ENCODE data around the gene MALT1.
A peak's percentile ranks its signal among the peaks of the same experiment; 100 is the strongest.

Gene MALT1

GRCh38 chr18:58745914-58746313 is 74.6 kb downstream of the MALT1 start:
- Histone ChIP-seq H4K91ac (ENCODE audit: low read depth, low read length) (no peak overlapping the region), H2BK5ac (ENCODE audit: low read depth, low read length, poor library complexity) (no peak overlapping the region), H2BK120ac (ENCODE audit: insufficient read depth, low read length, poor library complexity) (no peak overlapping the region), H3K9ac (ENCODE audit: low read length) (no peak overlapping the region), H3K23ac (ENCODE audit: low read length) (no peak overlapping the region), H3K79me2 (ENCODE audit: control insufficient read depth, insufficient read depth, low read length, poor library complexity) (no peaks in the 10 kb centered on the region), H3K4me3 (ENCODE audit: low read depth, low read length) (no peak overlapping the region), H3K36me3 (ENCODE audit: control insufficient read depth in 1 of 2, insufficient read depth in 2 of 2, low read length in 2 of 2) (peaks cover 17 to 25% of the 10 kb centered on the region in 2 experiments), H4K12ac (ENCODE audit: low read depth, low read length) (no peak overlapping the region), H4K8ac (ENCODE audit: low read depth, low read length) (no peak overlapping the region), H3K4me2 (ENCODE audit: low read length) (no peak overlapping the region), H2AK5ac (ENCODE audit: low read length) (no peak overlapping the region), H3K27me3 (ENCODE audit: insufficient read depth, low read length) (no peaks in the 10 kb centered on the region), H3K27ac (ENCODE audit: low read depth, low read length) (no peak overlapping the region), H2AFZ (ENCODE audit: insufficient read depth, low read length, poor library complexity) (no peak overlapping the region), H3K14ac (ENCODE audit: low read length) (no peak overlapping the region), H2BK12ac (ENCODE audit: low read length) (no peak overlapping the region), H3K79me1 (ENCODE audit: low read length) (no peaks in the 10 kb centered on the region), H3K9me3 (ENCODE audit: insufficient read depth, low read depth, low read length) (peaks cover 2% of the 10 kb centered on the region), H3K4me1 (ENCODE audit: control insufficient read depth in 1 of 2, insufficient read depth in 2 of 2, low read length in 2 of 2) (no peaks in the 10 kb centered on the region), H3K4ac (ENCODE audit: low read depth, low read length) (no peak overlapping the region), H3K18ac (ENCODE audit: low read length) (no peak overlapping the region)
- no peak for DNase-seq
- no CpG with 5 or more reads among the region's 2 CpGs for WGBS (ENCODE audit: extremely low coverage, insufficient coverage, insufficient read length)

DNA sequence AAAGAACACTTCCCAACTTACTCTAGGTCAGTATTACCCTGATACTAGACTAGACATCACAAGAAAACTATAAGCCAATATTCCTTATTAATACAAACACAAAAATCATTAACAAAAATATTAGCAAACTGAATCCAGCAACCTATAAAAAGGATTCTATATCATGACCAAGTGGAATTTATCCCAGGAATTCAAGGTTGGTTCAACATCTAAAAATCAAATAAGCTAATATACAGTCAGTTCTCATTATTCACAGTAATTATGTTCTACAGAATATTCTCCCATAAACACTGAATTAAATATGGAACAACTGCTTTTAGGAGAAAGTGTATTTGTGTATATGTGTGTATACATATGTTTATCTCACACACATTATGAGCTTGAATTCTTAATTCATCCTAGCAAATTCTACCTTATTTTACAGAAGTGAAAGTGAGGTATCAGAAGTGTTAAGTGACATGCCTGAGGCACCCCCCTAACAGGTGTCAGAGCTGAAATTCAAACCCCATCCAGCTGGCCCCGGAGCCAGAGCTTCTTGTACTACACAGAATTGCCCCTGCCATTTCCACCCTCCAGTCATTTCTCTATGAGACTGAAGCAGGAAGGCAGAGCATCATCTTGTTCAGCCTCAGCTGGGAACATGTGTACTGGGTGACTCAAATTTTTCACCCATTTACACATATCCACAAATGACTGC is 77.8 kb downstream of the MALT1 start:
- no peak overlapping the region for H2AFZ ChIP-seq (ENCODE audit: insufficient read depth, low read length, poor library complexity)
- H3K23ac ChIP-seq (ENCODE audit: low read length), result no peak overlapping the region
- no peak overlapping the region for H3K9ac ChIP-seq (ENCODE audit: low read length)
- no CpG with 5 or more reads among the region's 1 CpG for WGBS (ENCODE audit: extremely low coverage, insufficient coverage, insufficient read length)
- H3K36me3 ChIP-seq (ENCODE audit: control insufficient read depth in 1 of 2, insufficient read depth in 2 of 2, low read length in 2 of 2), result peaks cover 14 to 21% of the 10 kb centered on the region in 2 experiments
- no peak overlapping the region for H2BK5ac ChIP-seq (ENCODE audit: low read depth, low read length, poor library complexity)
- H4K91ac ChIP-seq (ENCODE audit: low read depth, low read length), result no peak overlapping the region
- no peak overlapping the region for H2BK12ac ChIP-seq (ENCODE audit: low read length)
- no peak for DNase-seq
- peaks cover 2% of the 10 kb centered on the region for H3K9me3 ChIP-seq (ENCODE audit: insufficient read depth, low read depth, low read length)
- H2AK5ac ChIP-seq (ENCODE audit: low read length), result no peak overlapping the region
- no peak overlapping the region for H4K8ac ChIP-seq (ENCODE audit: low read depth, low read length)
- H3K4ac ChIP-seq (ENCODE audit: low read depth, low read length), result no peak overlapping the region
- no peak overlapping the region for H2BK120ac ChIP-seq (ENCODE audit: insufficient read depth, low read length, poor library complexity)
- H3K4me2 ChIP-seq (ENCODE audit: low read length), result no peak overlapping the region
- H3K14ac ChIP-seq (ENCODE audit: low read length), result no peak overlapping the region
- H3K27me3 ChIP-seq (ENCODE audit: insufficient read depth, low read length), result no peaks in the 10 kb centered on the region
- no peak overlapping the region for H3K27ac ChIP-seq (ENCODE audit: low read depth, low read length)
- H3K4me1 ChIP-seq (ENCODE audit: control insufficient read depth in 1 of 2, insufficient read depth in 2 of 2, low read length in 2 of 2), result no peaks in the 10 kb centered on the region
- H3K18ac ChIP-seq (ENCODE audit: low read length), result no peak overlapping the region
- H3K79me2 ChIP-seq (ENCODE audit: control insufficient read depth, insufficient read depth, low read length, poor library complexity), result no peaks in the 10 kb centered on the region
- H3K79me1 ChIP-seq (ENCODE audit: low read length), result no peaks in the 10 kb centered on the region
- no peak overlapping the region for H4K12ac ChIP-seq (ENCODE audit: low read depth, low read length)
- H3K4me3 ChIP-seq (ENCODE audit: low read depth, low read length), result no peak overlapping the region

GRCh38 chr18:58753976-58754375 is 82.7 kb downstream of the MALT1 start:
- Histone ChIP-seq H4K8ac (ENCODE audit: low read depth, low read length) (no peak overlapping the region), H3K9ac (ENCODE audit: low read length) (no peak overlapping the region), H2AK5ac (ENCODE audit: low read length) (no peak overlapping the region), H3K9me3 (ENCODE audit: insufficient read depth, low read depth, low read length) (peaks cover 2% of the 10 kb centered on the region), H4K91ac (ENCODE audit: low read depth, low read length) (no peak overlapping the region), H3K36me3 (ENCODE audit: control insufficient read depth in 1 of 2, insufficient read depth in 2 of 2, low read length in 2 of 2) (peaks cover 5 to 8% of the 10 kb centered on the region in 2 experiments), H3K27me3 (ENCODE audit: insufficient read depth, low read length) (no peaks in the 10 kb centered on the region), H3K4me2 (ENCODE audit: low read length) (no peak overlapping the region), H2BK5ac (ENCODE audit: low read depth, low read length, poor library complexity) (no peak overlapping the region), H3K4me3 (ENCODE audit: low read depth, low read length) (no peak overlapping the region), H3K79me2 (ENCODE audit: control insufficient read depth, insufficient read depth, low read length, poor library complexity) (no peaks in the 10 kb centered on the region), H3K14ac (ENCODE audit: low read length) (no peak overlapping the region), H3K79me1 (ENCODE audit: low read length) (no peaks in the 10 kb centered on the region), H3K4ac (ENCODE audit: low read depth, low read length) (no peak overlapping the region), H3K18ac (ENCODE audit: low read length) (no peak overlapping the region), H3K27ac (ENCODE audit: low read depth, low read length) (no peak overlapping the region), H2BK12ac (ENCODE audit: low read length) (no peak overlapping the region), H3K4me1 (ENCODE audit: control insufficient read depth in 1 of 2, insufficient read depth in 2 of 2, low read length in 2 of 2) (no peaks in the 10 kb centered on the region), H2AFZ (ENCODE audit: insufficient read depth, low read length, poor library complexity) (no peak overlapping the region), H4K12ac (ENCODE audit: low read depth, low read length) (no peak overlapping the region), H2BK120ac (ENCODE audit: insufficient read depth, low read length, poor library complexity) (no peak overlapping the region), H3K23ac (ENCODE audit: low read length) (no peak overlapping the region)
- no peak for DNase-seq
- no CpG with 5 or more reads among the region's 3 CpGs for WGBS (ENCODE audit: extremely low coverage, insufficient coverage, insufficient read length)

DNA sequence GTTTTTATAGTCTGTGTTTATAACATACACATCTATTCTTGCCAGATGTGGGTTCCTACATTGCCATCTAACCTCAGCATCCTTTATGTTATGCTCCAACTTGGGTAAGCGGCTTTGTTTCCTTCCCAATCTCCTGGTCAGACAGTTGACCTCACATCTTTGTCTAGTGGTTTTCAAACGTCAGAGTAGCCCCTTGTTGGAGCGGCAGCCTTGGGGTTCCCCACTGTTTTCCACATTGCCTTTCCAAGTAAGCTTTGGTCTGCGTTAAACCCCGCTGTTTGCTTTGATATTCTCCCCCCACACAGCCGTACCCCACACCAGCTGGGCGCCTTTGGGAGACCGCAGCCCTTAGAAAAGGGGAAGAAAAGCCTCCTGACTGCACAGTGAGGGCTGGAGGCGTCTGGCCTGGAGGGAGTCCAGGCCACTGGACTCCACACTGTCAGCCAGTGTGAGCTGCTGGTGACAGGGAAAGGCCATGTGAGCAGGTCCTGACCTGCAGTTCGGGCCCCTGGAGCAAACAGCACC is 83.3 kb downstream of the MALT1 start:
- Histone ChIP-seq H2BK120ac (ENCODE audit: insufficient read depth, low read length, poor library complexity) (no peak overlapping the region), H2BK5ac (ENCODE audit: low read depth, low read length, poor library complexity) (no peak overlapping the region), H3K4ac (ENCODE audit: low read depth, low read length) (no peak overlapping the region), H3K9me3 (ENCODE audit: insufficient read depth, low read depth, low read length) (no peaks in the 10 kb centered on the region), H3K27me3 (ENCODE audit: insufficient read depth, low read length) (no peaks in the 10 kb centered on the region), H3K79me2 (ENCODE audit: control insufficient read depth, insufficient read depth, low read length, poor library complexity) (no peaks in the 10 kb centered on the region), H4K12ac (ENCODE audit: low read depth, low read length) (no peak overlapping the region), H3K27ac (ENCODE audit: low read depth, low read length) (no peak overlapping the region), H2BK12ac (ENCODE audit: low read length) (no peak overlapping the region), H3K18ac (ENCODE audit: low read length) (no peak overlapping the region), H2AK5ac (ENCODE audit: low read length) (no peak overlapping the region), H3K4me1 (ENCODE audit: control insufficient read depth in 1 of 2, insufficient read depth in 2 of 2, low read length in 2 of 2) (no peaks in the 10 kb centered on the region), H3K36me3 (ENCODE audit: control insufficient read depth in 1 of 2, insufficient read depth in 2 of 2, low read length in 2 of 2) (peaks cover 2 to 5% of the 10 kb centered on the region in 2 experiments), H3K23ac (ENCODE audit: low read length) (no peak overlapping the region), H3K4me3 (ENCODE audit: low read depth, low read length) (no peak overlapping the region), H3K14ac (ENCODE audit: low read length) (no peak overlapping the region), H3K4me2 (ENCODE audit: low read length) (no peak overlapping the region), H4K8ac (ENCODE audit: low read depth, low read length) (no peak overlapping the region), H2AFZ (ENCODE audit: insufficient read depth, low read length, poor library complexity) (no peak overlapping the region), H3K79me1 (ENCODE audit: low read length) (no peaks in the 10 kb centered on the region), H4K91ac (ENCODE audit: low read depth, low read length) (no peak overlapping the region), H3K9ac (ENCODE audit: low read length) (no peak overlapping the region)
- no CpG with 5 or more reads among the region's 10 CpGs for WGBS (ENCODE audit: extremely low coverage, insufficient coverage, insufficient read length)
- DNase-seq, result peak in 1 of 2 donors; percentile 15
